Lung (tissue), 12 donors: ENCODE data around the gene VPS45. TPM values are rescaled to one million over a fixed set of nuclear protein-coding genes. Genes with fewer than 3 reads are reported as not detected.

Source experiments
- ATAC-seq: fragments of 200-7000 bp; cut with Tn5 transposase; one replicate; pipeline ENCODE4 v1.9.1; 2020; ENCODE audit warnings: moderate number of reproducible peaks; ENCODE audit not compliant: insufficient read depth, low FRiP score
- DNase-seq, 3 donors: peaks; one replicate each; pipeline ENCODE4 v3.0.0-alpha.2; 2013 to 2017
- H3K27ac ChIP-seq, 2 donors: one replicate each; pipeline ENCODE4 v1.5.1; 2013; ENCODE audit warnings: mild to moderate bottlenecking in 2 of 2, moderate library complexity in 2 of 2, control low read depth in 1 of 2, inconsistent platforms in 1 of 2, low read depth in 1 of 2, low read length in 1 of 2
- H3K27me3 ChIP-seq, 3 donors: one replicate each; pipeline ENCODE4 v1.5.1; 2013; ENCODE audit warnings: low read length in 2 of 3; ENCODE audit not compliant: control insufficient read depth in 3 of 3, insufficient read depth in 3 of 3
- H3K36me3 ChIP-seq, 4 donors: one replicate each; pipeline ENCODE4 v1.5.1; 2013; ENCODE audit warnings: low read length in 4 of 4, mild to moderate bottlenecking in 1 of 4, moderate library complexity in 1 of 4; ENCODE audit not compliant: control insufficient read depth in 4 of 4, insufficient read depth in 4 of 4
- H3K4me1 ChIP-seq, 5 donors: one replicate each; pipeline ENCODE4 v1.5.1; 2013; ENCODE audit warnings: low read length in 5 of 5, mild to moderate bottlenecking in 2 of 5, moderate library complexity in 1 of 5; ENCODE audit not compliant: control insufficient read depth in 5 of 5, insufficient read depth in 5 of 5
- H3K4me3 ChIP-seq: one replicate; pipeline ENCODE4 v1.5.1; 2013; ENCODE audit warnings: mild to moderate bottlenecking, control low read depth, moderate library complexity
- H3K9ac ChIP-seq, 2 donors: one replicate each; pipeline ENCODE4 v1.5.1; 2013; ENCODE audit warnings: low read length in 2 of 2, control low read depth in 1 of 2; ENCODE audit not compliant: insufficient read depth in 1 of 2
- H3K9me3 ChIP-seq, 4 donors: one replicate each; pipeline ENCODE4 v1.5.1; 2013; ENCODE audit warnings: low read length in 3 of 4, mild to moderate bottlenecking in 1 of 4, moderate library complexity in 1 of 4; ENCODE audit not compliant: control insufficient read depth in 4 of 4, insufficient read depth in 3 of 4
- CTCF ChIP-seq: IDR thresholded peaks from 2 replicates; pipeline ENCODE4 v1.5.1; 2012; ENCODE audit warnings: mild to moderate bottlenecking; ENCODE audit errors: control extremely low read depth, extremely low read depth
- WGBS, 2 donors: extraction: QIAGEN DNeasy Blood & Tissue Kit; methylation state at CpG; one replicate each; pipeline ENCODE4 v1.1.7; 2013; 5-methylcytosine and 5-hydroxymethylcytosine counted together
- polyA plus RNA-seq, 2 donors: library from polyadenylated mRNA; stranded (reverse); fragments of 200-250 nt; gene quantifications; one replicate each; pipeline ENCODE4 v1.2.1, GENCODE V29; 2013
- total RNA-seq, 2 donors: library from RNA; depleted of rRNA in 1 of 2; stranded (reverse); fragments of >200 nt in 1 of 2; gene quantifications; one replicate each; pipeline ENCODE4 v1.2.1, GENCODE V29; 2014 to 2021
- donor health status: control.
- donor health status: control.
- donor health status: Bipolar disorder and iron deficiency.
- donor health status: healthy.
- donor health status: DM: yes; HTN: yes; CAD: no.

Gene VPS45
- total and polyA plus RNA-seq, 4 donors = 16.3 to 86.7 (median 26.1) TPM

- peak; percentile 54 for TF ChIP-seq CTCF
- WGBS, 2 donors = 19 to 25% methylated on average over 6 of the region's 6 CpGs
- no peak overlapping the region for H3K4me3 ChIP-seq
- no peak overlapping the region for H3K27ac ChIP-seq
- no peaks in the 10 kb centered on the region for H3K36me3 ChIP-seq
- DNase-seq (peak; percentile 65 to 73 (median 68)), ATAC-seq (peak; percentile 63)
- peaks cover 0 to 11% (median 2%) of the 10 kb centered on the region in 5 donors for H3K4me1 ChIP-seq
- no peaks in the 10 kb centered on the region for H3K27me3 ChIP-seq
- no peak overlapping the region for H3K9ac ChIP-seq
- no peaks in the 10 kb centered on the region for H3K9me3 ChIP-seq
Measured at GRCh38 chr1:150168960-150169601, 101.5 kb downstream of the VPS45 start.

GRCh38 chr1:150171801-150172200 lies 104.2 kb downstream of the VPS45 start:
- Histone ChIP-seq H3K9me3 (no peaks in the 10 kb centered on the region), H3K9ac (no peak overlapping the region), H3K27ac (no peak overlapping the region), H3K4me3 (no peak overlapping the region), H3K4me1 (peaks cover 0 to 4% (median 0%) of the 10 kb centered on the region in 5 donors), H3K36me3 (no peaks in the 10 kb centered on the region), H3K27me3 (no peaks in the 10 kb centered on the region)
- TF ChIP-seq CTCF = no peak
- ATAC-seq (no peak), DNase-seq (no peak)
- 82 to 87% methylated on average over 2 of the region's 2 CpGs for WGBS, 2 donors

- no peak overlapping the region for H3K9ac ChIP-seq
- no peak overlapping the region for H3K4me3 ChIP-seq
- ATAC-seq (no peak), DNase-seq (no peak)
- no peak for TF ChIP-seq CTCF
- H3K27ac ChIP-seq = no peak overlapping the region
- peaks cover 0 to 4% (median 0%) of the 10 kb centered on the region in 5 donors for H3K4me1 ChIP-seq
- no peaks in the 10 kb centered on the region for H3K9me3 ChIP-seq
- no peaks in the 10 kb centered on the region for H3K36me3 ChIP-seq
- WGBS, 2 donors = 85 to 90% methylated on average over 7 of the region's 7 CpGs
- H3K27me3 ChIP-seq = no peaks in the 10 kb centered on the region
Measured at GRCh38 chr1:150173141-150173585, 105.6 kb downstream of the VPS45 start.
